Ammon's horn (tissue), 1 donor: ENCODE results near the gene ALDH1L1.
"Not testable (repeated sequence)": the region's sequence is repeated elsewhere in the genome, so short reads cannot be mapped to it uniquely, and the experiment has no call there.

Experiments
- DNase-seq: peaks from one replicate; pipeline ENCODE4 v3.0.0-alpha.2; 2016; ENCODE audit warnings: low spot score

ALDH1L1 gene

GRCh38 chr3:126106336-126107202 is 73.8 kb downstream of the ALDH1L1 start:
- no peak for DNase-seq

- DNase-seq = no peak
Observed at GRCh38 chr3:126105691-126106187, 74.6 kb downstream of the ALDH1L1 start.

- DNase-seq = no peak
Observed at GRCh38 chr3:126104742-126105605, 75.4 kb downstream of the ALDH1L1 start.

GRCh38 chr3:126104028-126104635 is 76.3 kb downstream of the ALDH1L1 start:
- DNase-seq = no peak

- no peak for DNase-seq
Observed at GRCh38 chr3:126103121-126104027, 77.0 kb downstream of the ALDH1L1 start.

GRCh38 chr3:126102530-126102951 is 77.8 kb downstream of the ALDH1L1 start:
- no peak for DNase-seq

GRCh38 chr3:126102011-126102410 is 78.4 kb downstream of the ALDH1L1 start:
- DNase-seq = no peak

- no peak for DNase-seq
Observed at GRCh38 chr3:126101521-126101982, 78.8 kb downstream of the ALDH1L1 start.

- peak; percentile 40 for DNase-seq
Observed at GRCh38 chr3:126100634-126101301, 79.6 kb downstream of the ALDH1L1 start.

- no peak for DNase-seq
Observed at GRCh38 chr3:126100269-126100633, 80.1 kb downstream of the ALDH1L1 start.

GRCh38 chr3:126098391-126098858 is 82.0 kb downstream of the ALDH1L1 start:
- no peak for DNase-seq

- DNase-seq = no peak
Observed at GRCh38 chr3:126097801-126098200, 82.6 kb downstream of the ALDH1L1 start.

- DNase-seq = not testable (repeated sequence)
Observed at GRCh38 chr3:126096274-126096673, 84.1 kb downstream of the ALDH1L1 start.

GRCh38 chr3:126092128-126092527 is 88.3 kb downstream of the ALDH1L1 start:
- DNase-seq = not testable (repeated sequence)

- DNase-seq = no peak
Observed at GRCh38 chr3:126087552-126088175, 92.7 kb downstream of the ALDH1L1 start.

- no peak for DNase-seq
Observed at GRCh38 chr3:126085841-126086240, 94.5 kb downstream of the ALDH1L1 start.

- no peak for DNase-seq
Observed at GRCh38 chr3:126085276-126085675, 95.1 kb downstream of the ALDH1L1 start.

GRCh38 chr3:126084768-126085180 is 95.6 kb downstream of the ALDH1L1 start:
- DNase-seq = no peak

GRCh38 chr3:126083913-126084767 is 96.2 kb downstream of the ALDH1L1 start, which contains the start of gene SLC41A3:
SLC41A3 (minus strand) TSS chr3:126084124; CDS start chr3:126068219, 15,905 bp downstream.
- DNase-seq = peak; percentile 82
